Neural cell (in vitro differentiated cells): ENCODE data around the gene PLXNC1. TPM values are rescaled to one million over a fixed set of nuclear protein-coding genes. Genes with fewer than 3 reads are reported as not detected.
"Not testable (repeated sequence)": the region's sequence is repeated elsewhere in the genome, so short reads cannot be mapped to it uniquely, and the experiment has no call there.

Experiments used
- H2AFZ ChIP-seq: fragments of 200-600, 300-800 bp; sonication (generic), shearing (Covaris generic); 2 replicates; pipeline ENCODE4 v1.6.0; 2014; ENCODE audit warnings: low read depth, mild to moderate bottlenecking, antibody characterized with exemption, low read length, moderate library complexity
- H3F3A ChIP-seq: fragments of 200-600 bp; shearing (Covaris generic); 2 replicates; pipeline ENCODE4 v1.6.1; 2016; ENCODE audit warnings: mild to moderate bottlenecking, moderate library complexity, mixed read lengths, antibody characterized with exemption, low read length; ENCODE audit not compliant: insufficient read depth, poor library complexity, severe bottlenecking
- H3K27ac ChIP-seq: fragments of 200-600, 300-800 bp; sonication (generic), shearing (Covaris generic); 2 replicates; pipeline ENCODE4 v1.5.1; 2014; ENCODE audit warnings: mild to moderate bottlenecking, low read length, moderate library complexity
- H3K27me3 ChIP-seq: fragments of 300-800, 200-600 bp; sonication (generic), shearing (Covaris generic); 2 replicates; pipeline ENCODE4 v1.6.0; 2014; ENCODE audit warnings: mild to moderate bottlenecking, low read depth, low read length, moderate library complexity; ENCODE audit not compliant: insufficient read depth
- H3K36me3 ChIP-seq: fragments of 300-800, 200-600 bp; sonication (generic), shearing (Covaris generic); 2 replicates; pipeline ENCODE4 v1.5.1; 2014; ENCODE audit warnings: mild to moderate bottlenecking, antibody characterized with exemption, low read length, moderate library complexity; ENCODE audit not compliant: insufficient read depth
- H3K4me2 ChIP-seq: fragments of 300-800, 200-600 bp; sonication (generic), shearing (Covaris generic); 2 replicates; pipeline ENCODE4 v1.6.0; 2014; ENCODE audit warnings: mild to moderate bottlenecking, low read length
- H3K4me3 ChIP-seq: fragments of 300-800, 200-600 bp; sonication (generic), shearing (Covaris generic); 2 replicates; pipeline ENCODE4 v1.5.1; 2014; ENCODE audit warnings: mild to moderate bottlenecking, low read length, moderate library complexity
- H3K79me2 ChIP-seq: fragments of 200-600 bp; shearing (Covaris generic); replicated peaks from 2 replicates; pipeline ENCODE4 v1.6.0; 2014; ENCODE audit warnings: mild to moderate bottlenecking, low read length, moderate library complexity; ENCODE audit not compliant: insufficient read depth
- H3K9ac ChIP-seq: fragments of 300-800, 200-600 bp; sonication (generic), shearing (Covaris generic); 2 replicates; pipeline ENCODE4 v1.6.1; 2016; ENCODE audit warnings: mild to moderate bottlenecking, low read length, mixed read lengths
- H3K9me2 ChIP-seq: fragments of 200-600 bp; shearing (Covaris generic); 2 replicates; pipeline ENCODE4 v1.6.1; 2016; ENCODE audit warnings: mild to moderate bottlenecking, low read length, mixed read lengths; ENCODE audit not compliant: insufficient read depth
- H3K9me3 ChIP-seq: fragments of 200-600, 300-800 bp; sonication (generic), shearing (Covaris generic); 2 replicates; pipeline ENCODE4 v1.6.1; 2016; ENCODE audit warnings: mild to moderate bottlenecking, mixed run types, low read length, moderate library complexity, mixed read lengths
- H4K20me1 ChIP-seq: fragments of 200-600 bp; shearing (Covaris generic); 2 replicates; pipeline ENCODE4 v1.6.1; 2016; ENCODE audit warnings: mild to moderate bottlenecking, mixed run types; ENCODE audit not compliant: insufficient read depth
- CTCF ChIP-seq: fragments of 450-650 bp; IDR thresholded peaks from 2 replicates; pipeline ENCODE4 v1.5.1; 2014; ENCODE audit warnings: antibody characterized with exemption, mild to moderate bottlenecking, moderate library complexity; ENCODE audit not compliant: poor library complexity, severe bottlenecking
- EP300 ChIP-seq: fragments of 450-650 bp; conservative IDR thresholded peaks from 2 replicates; pipeline ENCODE4 v1.6.1; 2014; ENCODE audit warnings: antibody characterized with exemption, mild to moderate bottlenecking, moderate library complexity; ENCODE audit not compliant: poor library complexity, severe bottlenecking
- EZH2 ChIP-seq: fragments of 200-600, 300-800 bp; shearing (Covaris generic), sonication (generic); IDR thresholded peaks from 2 replicates; pipeline ENCODE4 v1.6.1; 2014; ENCODE audit warnings: antibody characterized with exemption, low read length, borderline replicate concordance, mild to moderate bottlenecking; ENCODE audit not compliant: insufficient read depth, poor library complexity, severe bottlenecking
- MXI1 ChIP-seq: fragments of 450-650 bp; conservative IDR thresholded peaks from 2 replicates; pipeline ENCODE4 v1.6.1; 2014; ENCODE audit warnings: antibody characterized with exemption, mild to moderate bottlenecking; ENCODE audit not compliant: poor library complexity, severe bottlenecking
- POLR2AphosphoS5 ChIP-seq: IDR thresholded peaks from 2 replicates; pipeline ENCODE4 v1.6.1; 2012
- RAD21 ChIP-seq: fragments of 450-650 bp; conservative IDR thresholded peaks from 2 replicates; pipeline ENCODE4 v1.6.1; 2014; ENCODE audit warnings: antibody characterized with exemption, mild to moderate bottlenecking, moderate library complexity
- REST ChIP-seq: IDR thresholded peaks from 2 replicates; pipeline ENCODE4 v1.6.1; 2012; ENCODE audit warnings: borderline replicate concordance
- SMC3 ChIP-seq: fragments of 450-650 bp; conservative IDR thresholded peaks from 2 replicates; pipeline ENCODE4 v1.6.1; 2014; ENCODE audit warnings: antibody characterized with exemption, mild to moderate bottlenecking, moderate library complexity; ENCODE audit not compliant: poor library complexity
- TAF1 ChIP-seq: IDR thresholded peaks from 2 replicates; pipeline ENCODE4 v1.6.1; 2012; ENCODE audit warnings: low read depth
- polyA plus RNA-seq: library from polyadenylated mRNA; depleted of rRNA; stranded (reverse); fragments of >200 nt; gene quantifications from 2 replicates; pipeline ENCODE4 v1.2.3, GENCODE V29; 2014

PLXNC1 gene
- polyA plus RNA-seq, 1 donor from 2014 or later: 76.3 TPM

GRCh38 chr12:94309373-94309772 is 161.0 kb downstream of the PLXNC1 start:
- Histone ChIP-seq H3K9me2 (no peaks in the 10 kb centered on the region), H4K20me1 (no peaks in the 10 kb centered on the region), H2AFZ (no peak overlapping the region), H3F3A (no peaks in the 10 kb centered on the region), H3K4me2 (no peak overlapping the region), H3K36me3 (peaks cover 2% of the 10 kb centered on the region), H3K9me3 (no peaks in the 10 kb centered on the region), H3K4me3 (no peak overlapping the region), H3K79me2 (no peaks in the 10 kb centered on the region), H3K27me3 (no peaks in the 10 kb centered on the region), H3K27ac (no peak overlapping the region), H3K9ac (no peak overlapping the region)
- TF ChIP-seq REST (no peak), CTCF (no peak), POLR2AphosphoS5 (no peak), EZH2 (no peak), TAF1 (no peak), MXI1 (no peak), EP300 (no peak), RAD21 (no peak), SMC3 (no peak)

GRCh38 chr12:94312378-94312777 is 164.0 kb downstream of the PLXNC1 start:
- no peak overlapping the region for H2AFZ ChIP-seq
- peaks cover 2% of the 10 kb centered on the region for H3K9me3 ChIP-seq
- H3F3A ChIP-seq: no peaks in the 10 kb centered on the region
- no peaks in the 10 kb centered on the region for H3K36me3 ChIP-seq
- no peak overlapping the region for H3K4me3 ChIP-seq
- no peak overlapping the region for H3K4me2 ChIP-seq
- H4K20me1 ChIP-seq: no peaks in the 10 kb centered on the region
- H3K79me2 ChIP-seq: no peaks in the 10 kb centered on the region
- no peaks in the 10 kb centered on the region for H3K27me3 ChIP-seq
- TF ChIP-seq POLR2AphosphoS5 (no peak), RAD21 (no peak), EZH2 (no peak), EP300 (no peak)
- no peaks in the 10 kb centered on the region for H3K9me2 ChIP-seq
- no peak overlapping the region for H3K27ac ChIP-seq
- H3K9ac ChIP-seq: no peak overlapping the region

GRCh38 chr12:94316600-94316999 is 168.2 kb downstream of the PLXNC1 start:
- not testable (repeated sequence) for H3K9ac ChIP-seq, H3K36me3 ChIP-seq, H3K4me2 ChIP-seq, H3F3A ChIP-seq, H3K27ac ChIP-seq, H3K4me3 ChIP-seq, H3K9me2 ChIP-seq, H4K20me1 ChIP-seq, H3K79me2 ChIP-seq, H3K9me3 ChIP-seq, H2AFZ ChIP-seq, H3K27me3 ChIP-seq
